LHCN-M2 (cell line): ENCODE results near the gene TFR2. TPM values are rescaled to one million over a fixed set of nuclear protein-coding genes. Genes with fewer than 3 reads are reported as not detected.
"Not testable (repeated sequence)": the region's sequence is repeated elsewhere in the genome, so short reads cannot be mapped to it uniquely, and the experiment has no call there.

Experiments
- DNase-seq: peaks from one replicate; pipeline ENCODE4 v3.0.0-alpha.2; 2012; ENCODE audit warnings: low read depth
- total RNA-seq: library from RNA; depleted of rRNA; stranded (reverse); fragments of >200 nt; gene quantifications from 2 replicates; pipeline ENCODE4 v1.2.3, GENCODE V29; 2014

The TFR2 gene
- total RNA-seq, 1 experiment from 2014 or later = 1.3 TPM

- DNase-seq = no peak
Measured at GRCh38 chr7:100678291-100678984, 37.1 kb upstream of the TFR2 start.

DNA sequence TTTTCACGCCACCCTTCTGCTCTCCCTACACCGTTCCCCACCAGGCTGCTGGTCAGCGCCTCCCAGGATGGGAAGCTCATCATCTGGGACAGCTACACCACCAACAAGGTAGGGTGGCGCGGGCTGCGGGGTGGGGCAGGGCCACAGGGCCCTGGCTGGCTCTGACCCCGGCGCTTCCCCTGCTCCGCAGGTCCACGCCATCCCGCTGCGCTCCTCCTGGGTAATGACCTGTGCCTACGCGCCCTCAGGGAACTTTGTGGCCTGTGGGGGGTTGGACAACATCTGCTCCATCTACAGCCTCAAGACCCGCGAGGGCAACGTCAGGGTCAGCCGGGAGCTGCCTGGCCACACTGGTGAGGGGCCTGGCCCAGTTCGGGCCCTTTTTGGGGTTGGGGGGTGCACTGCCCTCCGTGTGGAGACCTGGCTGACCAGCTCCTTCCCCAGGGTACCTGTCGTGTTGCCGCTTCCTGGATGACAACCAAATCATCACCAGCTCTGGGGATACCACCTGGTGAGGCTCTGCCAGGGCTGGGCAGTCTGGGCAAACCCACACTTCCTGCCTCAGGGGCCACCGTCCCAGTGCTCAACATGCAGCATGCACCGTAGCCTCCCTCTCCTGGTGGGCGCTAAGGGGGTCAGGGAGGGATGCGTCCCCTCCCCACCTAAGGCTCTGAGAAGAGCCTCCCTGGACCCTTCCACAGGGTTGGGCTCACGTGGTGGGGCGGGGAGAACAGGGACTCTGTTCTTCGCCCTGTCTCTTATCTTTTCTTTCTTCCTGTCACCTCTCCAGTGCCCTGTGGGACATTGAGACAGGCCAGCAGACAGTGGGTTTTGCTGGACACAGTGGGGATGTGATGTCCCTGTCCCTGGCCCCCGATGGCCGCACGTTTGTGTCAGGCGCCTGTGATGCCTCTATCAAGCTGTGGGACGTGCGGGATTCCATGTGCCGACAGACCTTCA is 36.2 kb upstream of the TFR2 start:
- no peak for DNase-seq

- no peak for DNase-seq
Measured at GRCh38 chr7:100676501-100677306, 35.4 kb upstream of the TFR2 start.

GRCh38 chr7:100675581-100676350 is 34.4 kb upstream of the TFR2 start:
- peak; percentile 71 for DNase-seq

DNA sequence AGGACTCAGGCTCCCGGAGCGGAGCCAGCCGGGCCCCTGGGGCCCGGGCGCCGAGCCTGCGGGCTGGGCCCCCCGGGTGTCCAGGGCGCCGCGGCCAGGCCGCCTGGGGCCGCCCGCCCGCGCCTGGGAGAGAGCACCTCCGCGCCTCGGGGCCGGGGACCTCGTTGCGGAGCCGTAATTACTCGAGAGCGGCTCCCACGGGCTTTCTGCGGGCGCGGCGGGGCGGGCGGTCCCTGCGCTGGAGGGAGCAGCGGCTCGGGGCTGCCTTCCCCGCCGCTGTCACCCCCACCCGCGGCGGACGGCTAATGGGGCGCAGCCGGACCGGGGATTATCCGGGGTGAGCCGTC is 33.7 kb upstream of the TFR2 start:
- DNase-seq = no peak

- no peak for DNase-seq
Measured at GRCh38 chr7:100674411-100675104, 33.2 kb upstream of the TFR2 start.

GRCh38 chr7:100673942-100674410 is 32.6 kb upstream of the TFR2 start:
- DNase-seq = peak; percentile 32

DNA sequence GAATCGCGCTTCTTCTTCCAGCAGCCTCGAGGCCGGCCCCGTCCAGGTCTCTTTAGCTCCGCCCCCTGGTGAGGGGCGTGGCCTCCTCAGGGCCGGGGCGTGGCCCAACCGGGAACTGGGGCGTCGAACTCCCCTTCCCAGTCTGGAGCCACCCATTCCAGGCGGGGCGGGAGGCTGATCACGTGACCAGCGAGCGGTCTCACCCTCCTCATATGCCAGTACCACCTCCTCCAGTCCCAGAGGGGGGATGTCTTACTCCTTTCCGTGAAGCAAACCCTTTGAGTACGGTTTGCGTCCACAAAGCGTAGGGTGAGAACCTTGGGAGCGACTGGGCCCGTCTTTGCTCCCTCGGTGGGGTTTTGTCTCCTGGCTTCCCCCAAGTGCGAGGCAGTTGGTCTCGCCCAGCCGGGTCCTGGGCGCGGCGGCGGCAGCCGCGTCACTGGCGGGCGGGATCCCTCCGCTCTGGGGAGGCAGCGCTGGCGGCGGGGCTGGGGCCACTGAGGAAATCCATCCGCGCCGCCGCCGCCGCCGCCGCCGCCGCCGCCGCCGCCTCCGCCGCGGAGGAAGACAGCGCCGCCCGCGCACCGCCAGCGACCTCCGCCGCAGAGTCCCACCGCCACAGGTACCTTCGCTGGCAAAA is 32.1 kb upstream of the TFR2 start, which contains the start of gene GNB2:
GNB2 (plus strand) TSS at position 439 of the 640 bp plus-strand sequence. CDS start 2,526 bp downstream, outside the sequence.
- DNase-seq = peak; percentile 99

DNA sequence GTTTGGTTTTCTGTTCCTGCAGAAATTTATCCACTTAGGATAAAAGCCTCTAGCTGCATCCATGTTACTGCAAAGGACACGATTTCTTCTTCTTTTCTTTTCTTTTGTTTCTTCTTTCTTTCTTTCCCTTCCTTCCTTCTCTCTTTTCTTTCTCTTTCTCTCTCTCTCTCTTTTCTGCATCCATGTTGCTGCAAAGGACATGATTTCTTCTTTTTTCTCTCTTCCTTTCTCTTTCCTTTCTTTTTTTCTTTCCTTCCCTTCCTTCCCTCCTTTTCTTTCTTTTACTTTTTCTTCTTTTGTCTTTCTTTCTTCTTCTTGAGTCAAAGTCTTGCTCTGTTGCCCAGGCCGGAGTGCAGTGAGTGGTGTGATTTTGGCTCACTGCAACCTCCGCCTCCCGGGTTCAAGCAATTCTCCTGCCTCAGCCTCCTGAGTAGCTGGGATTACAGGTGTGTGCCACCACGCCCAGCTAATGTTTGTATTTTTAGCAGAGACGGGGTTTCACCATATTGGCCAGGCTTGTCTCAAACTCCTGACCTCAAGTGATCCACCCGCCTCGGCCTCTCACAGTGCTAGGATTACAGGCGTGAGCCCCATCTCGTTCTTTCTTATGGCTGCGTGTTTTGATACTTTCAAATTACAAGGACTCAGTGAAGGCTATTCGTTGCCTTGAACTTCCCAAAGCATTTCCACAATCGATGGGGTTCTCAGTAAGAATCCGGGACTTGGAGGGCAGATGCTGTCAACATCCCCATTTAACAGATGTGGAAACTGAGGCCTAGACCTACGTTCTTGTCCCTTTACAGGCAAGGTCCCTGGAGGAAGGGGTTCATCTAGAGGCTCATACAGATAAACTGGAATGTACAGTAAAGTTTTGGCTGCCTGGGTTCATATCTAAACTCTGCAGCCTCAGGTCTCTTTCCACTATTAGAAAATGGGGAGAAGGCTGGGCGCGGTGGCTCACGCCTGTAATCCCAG is 30.3 kb upstream of the TFR2 start:
- DNase-seq = no peak

DNA sequence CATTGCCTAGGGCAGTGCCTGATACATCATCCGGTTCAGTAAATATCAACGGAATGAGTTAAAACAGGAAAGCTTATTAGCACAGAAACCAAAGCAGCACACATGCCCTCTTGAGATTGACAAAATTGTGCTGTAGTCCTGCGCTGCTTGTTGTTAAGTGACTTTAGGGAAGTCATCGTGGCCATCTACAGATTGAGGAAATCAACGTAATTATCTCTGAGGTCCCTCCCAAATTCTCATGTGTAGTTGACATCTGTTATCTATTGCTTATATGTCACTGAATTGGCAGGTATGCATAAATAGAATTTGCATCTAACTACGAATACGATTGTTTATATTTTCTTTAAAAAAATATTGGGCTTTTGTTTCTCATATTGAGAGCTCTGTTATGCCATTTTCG is 28.7 kb upstream of the TFR2 start:
- DNase-seq = no peak

DNA sequence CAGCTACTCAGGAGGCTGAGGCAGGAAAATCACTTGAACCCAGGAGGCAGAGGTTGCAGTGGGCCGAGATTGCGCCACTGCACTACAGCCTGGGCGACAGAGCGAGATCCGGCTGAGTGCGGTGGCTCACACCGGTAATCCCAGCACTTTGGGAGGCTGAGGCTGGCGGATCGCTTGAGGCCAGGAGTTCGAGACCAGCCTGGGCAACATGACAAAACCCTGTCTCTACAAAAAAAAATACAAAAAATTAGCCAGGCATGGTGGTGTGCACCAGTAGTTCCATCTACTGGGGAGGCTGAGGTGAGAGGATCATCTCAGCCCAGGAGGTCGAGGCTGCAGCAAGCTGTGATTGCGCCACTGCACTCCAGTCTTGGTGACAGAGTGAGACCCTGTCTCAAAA is 27.8 kb upstream of the TFR2 start:
- not testable (repeated sequence) for DNase-seq

GRCh38 chr7:100668069-100668449 is 26.7 kb upstream of the TFR2 start:
- no peak for DNase-seq

- DNase-seq = no peak
Measured at GRCh38 chr7:100667331-100668068, 26.1 kb upstream of the TFR2 start.

DNA sequence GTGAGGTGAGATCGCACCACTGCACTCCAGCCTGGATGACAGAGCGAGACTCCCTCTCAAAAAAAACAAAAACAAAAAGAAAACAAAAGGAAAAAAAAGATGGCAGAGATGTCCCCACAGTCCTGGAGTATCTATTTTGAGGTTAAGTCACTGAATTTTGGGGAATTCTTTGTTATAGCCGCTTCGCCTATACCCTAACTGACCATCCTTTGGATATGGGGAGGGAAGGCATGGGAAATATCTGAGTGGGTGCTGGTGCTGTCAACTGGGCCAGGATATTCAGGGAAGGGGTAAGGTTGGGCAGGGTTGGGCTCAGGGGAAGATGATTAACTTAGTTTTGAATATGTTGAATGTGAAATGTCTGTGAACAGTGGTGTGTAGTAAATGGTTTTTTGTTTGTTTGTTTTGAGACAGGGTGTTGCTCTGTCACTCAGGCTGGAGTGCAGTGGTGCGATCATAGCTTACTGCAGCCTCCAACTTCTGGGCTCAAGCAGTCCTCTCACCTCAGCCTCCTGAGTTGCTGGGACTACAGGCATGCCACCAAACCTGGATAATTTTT is 23.9 kb upstream of the TFR2 start:
- no peak for DNase-seq

DNA sequence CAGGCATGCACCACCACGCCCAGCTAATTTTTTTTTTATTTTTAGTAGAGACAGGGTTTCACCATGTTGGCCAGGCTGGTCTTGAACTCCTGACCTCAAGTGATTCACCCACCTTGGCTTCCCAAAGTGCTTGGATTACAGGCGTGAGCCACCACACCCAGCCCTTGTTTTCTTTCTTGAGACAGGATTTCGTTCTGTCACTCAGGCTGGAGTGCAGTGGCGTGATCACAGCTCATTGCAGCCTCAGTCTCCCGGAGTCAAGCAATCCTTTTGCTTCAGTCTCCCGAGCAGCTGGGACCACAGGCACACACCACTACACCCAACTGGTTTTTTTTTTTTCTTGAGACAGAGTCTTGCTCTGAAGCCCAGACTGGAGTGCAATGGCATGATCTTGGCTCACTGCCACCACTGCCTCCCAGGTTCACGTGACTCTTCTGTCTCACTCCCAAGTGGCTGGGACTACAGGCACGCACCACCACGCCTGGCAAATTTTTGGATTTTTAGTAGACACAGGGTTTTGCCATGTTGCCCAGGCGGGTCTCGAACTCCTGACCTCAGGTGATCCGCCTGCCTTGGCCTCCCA is 20.9 kb upstream of the TFR2 start:
- not testable (repeated sequence) for DNase-seq

- peak; percentile 30 for DNase-seq
Measured at GRCh38 chr7:100655908-100656674, 14.7 kb upstream of the TFR2 start, which contains the start of gene ACTL6B. Gene ACTL6B (minus strand): TSS chr7:100656448. CDS start chr7:100656354, 94 bp downstream.
